ENCODE results near the gene TCF4.
"Not testable (repeated sequence)": the region's sequence is repeated elsewhere in the genome, so short reads cannot be mapped to it uniquely, and the experiment has no call there.

Gene TCF4

DNA sequence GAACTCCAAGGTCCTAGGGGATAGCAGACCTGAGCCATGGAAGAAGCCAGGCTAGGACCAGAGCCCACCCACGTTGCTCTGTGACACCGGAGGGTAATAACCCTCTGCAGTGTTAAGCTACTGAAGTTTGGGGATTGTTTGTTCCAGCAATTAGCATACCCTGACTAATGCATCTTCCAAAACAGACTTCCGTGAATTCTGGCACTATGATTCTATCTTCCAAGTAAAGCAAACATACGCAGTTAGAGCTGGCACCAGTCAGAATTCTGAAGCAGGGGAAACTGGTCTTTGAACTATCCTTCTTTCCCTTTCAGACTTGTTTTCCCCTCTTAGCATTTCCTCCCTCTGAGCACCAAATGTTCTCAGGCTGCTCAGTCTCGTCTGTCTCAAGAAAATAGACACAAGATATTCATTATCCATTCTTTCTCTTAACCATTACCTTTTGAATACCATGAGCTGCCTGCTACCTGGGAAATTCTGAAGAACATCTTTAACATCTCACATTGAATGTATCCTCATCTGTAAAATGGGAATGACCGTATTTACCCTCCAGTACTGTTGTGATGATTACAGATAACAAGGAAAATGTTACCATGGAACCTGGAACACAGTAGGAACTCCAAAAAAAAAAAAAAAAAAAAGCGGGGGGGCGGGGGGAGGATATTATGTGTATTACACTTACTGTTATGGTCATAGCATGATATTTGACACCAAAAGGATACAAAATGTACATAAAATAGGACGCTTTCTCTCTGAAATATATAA, 108.2 kb downstream of the TCF4 start:
- H3K9me3 Mint-ChIP-seq = no peaks in the 10 kb centered on the region
- peaks cover 3% of the 10 kb centered on the region for H3K36me3 Mint-ChIP-seq (ENCODE audit: insufficient read depth)
- DNase-seq (no peak), ATAC-seq (replicated peaks) (no peak)
- no peak overlapping the region for H3K27ac Mint-ChIP-seq
- H3K4me3 Mint-ChIP-seq = no peak overlapping the region
- H3K4me1 Mint-ChIP-seq (ENCODE audit: low read depth in 2 of 2) = peaks cover 8 to 15% of the 10 kb centered on the region in 2 donors
- H3K27me3 Mint-ChIP-seq = no peaks in the 10 kb centered on the region

DNA sequence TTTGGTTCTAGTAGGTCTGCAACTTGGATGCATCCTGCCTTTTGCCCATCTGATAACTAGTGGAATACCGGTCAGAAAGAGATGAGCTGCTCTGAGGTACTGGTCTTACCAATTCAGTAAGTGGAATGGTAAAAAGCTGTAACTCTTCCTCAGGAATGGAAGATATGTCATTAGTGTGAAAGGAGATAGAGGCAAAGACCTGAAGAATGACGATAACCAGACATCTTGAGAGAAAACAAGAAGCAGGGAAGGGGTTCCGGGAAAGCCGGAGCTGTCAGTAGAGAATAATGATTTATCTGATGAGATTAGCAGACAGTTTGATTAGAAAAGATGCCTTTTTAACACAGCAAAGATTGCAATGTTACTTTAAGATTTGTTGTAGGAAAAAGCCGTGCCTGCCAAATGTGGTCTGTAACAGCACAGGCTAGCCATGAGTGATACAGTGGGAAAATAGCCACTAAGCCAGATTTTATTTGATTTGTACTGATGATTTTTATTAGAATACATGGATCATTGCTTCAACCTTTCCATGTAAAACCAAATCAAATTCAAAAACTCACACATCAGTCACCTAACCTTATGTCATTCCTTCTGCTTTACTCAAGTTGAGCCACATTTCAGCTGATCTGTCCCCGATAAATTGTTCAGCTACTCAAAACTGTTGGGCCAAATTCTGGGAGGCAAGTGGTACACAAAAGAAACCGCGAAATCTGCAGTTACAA, 110.0 kb downstream of the TCF4 start:
- ATAC-seq (replicated peaks) (no peak), DNase-seq (no peak)
- Mint-ChIP-seq H3K36me3 (ENCODE audit: insufficient read depth) (peaks cover 3% of the 10 kb centered on the region), H3K9me3 (no peaks in the 10 kb centered on the region), H3K27me3 (no peaks in the 10 kb centered on the region), H3K4me1 (ENCODE audit: low read depth in 2 of 2) (peaks cover 8 to 15% of the 10 kb centered on the region in 2 donors), H3K4me3 (peak overlapping the region; percentile 72 to 78), H3K27ac (peak overlapping the region; percentile 90 to 94)

DNA sequence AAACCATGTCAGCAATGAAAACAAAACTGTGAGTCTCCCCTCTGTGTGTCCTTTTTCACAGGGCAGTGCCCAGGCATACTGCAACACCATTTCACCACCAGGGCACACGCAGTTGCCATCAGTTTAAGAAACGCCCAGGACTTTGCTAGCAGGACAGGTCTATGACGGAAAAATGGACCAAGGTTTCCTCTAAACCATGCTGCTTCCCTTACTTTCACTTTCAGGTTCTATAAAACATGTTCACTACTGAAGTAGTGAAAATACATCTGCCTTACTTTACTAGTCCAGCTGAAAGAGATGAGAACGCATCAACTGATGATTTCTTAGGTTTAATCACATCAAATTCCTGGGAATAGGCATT, 110.5 kb downstream of the TCF4 start:
- H3K27ac Mint-ChIP-seq = peak overlapping the region; percentile 90 to 94
- H3K9me3 Mint-ChIP-seq = no peaks in the 10 kb centered on the region
- peaks cover 3% of the 10 kb centered on the region for H3K36me3 Mint-ChIP-seq (ENCODE audit: insufficient read depth)
- peaks cover 8 to 15% of the 10 kb centered on the region in 2 donors for H3K4me1 Mint-ChIP-seq (ENCODE audit: low read depth in 2 of 2)
- H3K27me3 Mint-ChIP-seq = no peaks in the 10 kb centered on the region
- peak; percentile 72 for ATAC-seq (replicated peaks)
- no peak for DNase-seq
- H3K4me3 Mint-ChIP-seq = peak overlapping the region; percentile 72 to 78

DNA sequence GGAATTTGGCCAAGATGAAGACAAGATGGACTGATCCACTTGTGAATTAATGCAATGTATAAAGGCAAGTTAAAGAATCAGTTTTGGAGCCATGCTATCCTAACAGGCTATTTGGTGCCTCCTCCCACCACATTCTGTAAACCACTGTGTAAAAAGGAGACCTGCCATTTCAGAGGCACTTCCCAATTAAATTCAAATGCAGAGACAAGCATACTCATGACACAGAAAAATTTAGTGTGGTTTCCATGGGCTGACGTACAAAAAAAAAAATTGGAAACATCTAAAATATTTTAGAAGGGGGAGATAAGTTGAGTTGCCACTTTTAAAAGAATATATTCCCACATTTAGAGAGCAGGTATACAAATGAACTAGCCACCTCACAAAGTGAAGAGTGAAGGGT, 112.1 kb downstream of the TCF4 start:
- DNase-seq = no peak
- peaks cover 8 to 15% of the 10 kb centered on the region in 2 donors for H3K4me1 Mint-ChIP-seq (ENCODE audit: low read depth in 2 of 2)
- H3K4me3 Mint-ChIP-seq = no peak overlapping the region
- peaks cover 3% of the 10 kb centered on the region for H3K36me3 Mint-ChIP-seq (ENCODE audit: insufficient read depth)
- no peak overlapping the region for H3K27ac Mint-ChIP-seq
- ATAC-seq (replicated peaks) = no peak
- peaks cover 0 to under 1% of the 10 kb centered on the region in 2 donors for H3K9me3 Mint-ChIP-seq
- no peaks in the 10 kb centered on the region for H3K27me3 Mint-ChIP-seq

DNA sequence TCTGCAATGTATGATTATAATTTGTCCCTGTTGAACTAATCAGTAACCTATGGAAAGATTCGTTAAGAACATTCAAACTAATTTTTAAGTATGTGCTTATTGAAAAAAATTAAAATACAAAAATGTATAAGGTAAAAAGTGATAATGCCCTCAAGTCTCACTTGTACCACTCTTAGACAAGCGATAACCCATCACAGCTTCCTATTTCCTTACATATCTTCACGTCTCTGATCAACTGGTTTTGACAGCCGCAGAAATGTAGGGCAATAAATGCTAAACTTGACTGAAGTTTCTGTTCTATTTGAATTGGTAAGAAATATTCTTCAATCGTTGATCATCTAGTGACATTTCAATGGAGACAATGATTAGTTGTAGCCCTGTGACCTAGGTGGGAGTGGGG, 112.5 kb downstream of the TCF4 start:
- H3K9me3 Mint-ChIP-seq = peaks cover 0 to 2% of the 10 kb centered on the region in 2 donors
- no peaks in the 10 kb centered on the region for H3K27me3 Mint-ChIP-seq
- H3K36me3 Mint-ChIP-seq (ENCODE audit: insufficient read depth) = peaks cover 3% of the 10 kb centered on the region
- H3K4me1 Mint-ChIP-seq (ENCODE audit: low read depth in 2 of 2) = peaks cover 8 to 15% of the 10 kb centered on the region in 2 donors
- DNase-seq = no peak
- ATAC-seq (replicated peaks) = no peak
- H3K27ac Mint-ChIP-seq = no peak overlapping the region
- no peak overlapping the region for H3K4me3 Mint-ChIP-seq

DNA sequence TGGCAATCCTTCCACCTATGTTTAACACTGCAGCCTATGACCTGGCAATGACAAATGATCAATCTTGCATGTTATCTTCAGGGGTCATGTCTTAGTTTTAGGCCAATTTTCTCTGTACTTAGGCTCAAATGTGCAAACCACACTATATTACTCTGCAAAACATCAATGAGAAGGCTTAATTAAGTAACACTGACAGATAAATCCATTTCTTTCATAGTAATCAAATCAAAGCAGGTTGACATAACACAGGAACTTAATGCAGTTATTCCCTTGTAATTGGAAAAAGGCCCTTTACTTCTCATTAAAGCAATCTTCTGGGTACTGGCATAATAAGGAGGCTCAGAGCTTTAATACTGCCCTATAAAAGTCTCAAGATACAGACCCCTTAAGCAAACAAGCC, 114.4 kb downstream of the TCF4 start:
- Mint-ChIP-seq H3K27ac (no peak overlapping the region), H3K4me1 (ENCODE audit: low read depth in 2 of 2) (peaks cover 6 to 15% of the 10 kb centered on the region in 2 donors), H3K9me3 (peaks cover 0 to 2% of the 10 kb centered on the region in 2 donors), H3K4me3 (no peak overlapping the region), H3K27me3 (no peaks in the 10 kb centered on the region), H3K36me3 (ENCODE audit: insufficient read depth) (peaks cover 3% of the 10 kb centered on the region)
- no peak for DNase-seq
- ATAC-seq (replicated peaks) = no peak

DNA sequence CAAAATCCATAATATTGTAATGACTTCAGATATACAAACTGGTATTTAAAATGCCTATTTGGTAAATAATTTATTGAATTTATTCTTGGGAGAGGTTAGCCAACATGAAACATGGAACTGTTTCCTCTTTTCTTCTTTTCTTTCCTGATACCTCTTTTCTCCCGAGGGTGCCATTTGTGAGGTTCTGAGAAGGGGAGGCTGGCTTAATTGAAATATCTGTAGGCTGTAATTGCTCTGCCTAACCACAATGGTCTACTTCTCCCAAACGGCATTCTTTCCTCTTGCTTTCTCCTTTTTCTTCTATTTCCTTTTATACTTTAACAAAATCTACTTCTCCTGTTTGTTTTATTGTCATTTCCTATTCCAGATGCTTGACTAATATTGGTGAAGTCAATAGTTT, 114.9 kb downstream of the TCF4 start:
- Mint-ChIP-seq H3K4me1 (ENCODE audit: low read depth in 2 of 2) (peaks cover 4 to 12% of the 10 kb centered on the region in 2 donors), H3K9me3 (peaks cover 0 to 2% of the 10 kb centered on the region in 2 donors), H3K36me3 (ENCODE audit: insufficient read depth) (peaks cover 3% of the 10 kb centered on the region), H3K27ac (no peak overlapping the region), H3K4me3 (no peak overlapping the region), H3K27me3 (peaks cover 0 to under 1% of the 10 kb centered on the region in 2 donors)
- DNase-seq (no peak), ATAC-seq (replicated peaks) (no peak)

DNA sequence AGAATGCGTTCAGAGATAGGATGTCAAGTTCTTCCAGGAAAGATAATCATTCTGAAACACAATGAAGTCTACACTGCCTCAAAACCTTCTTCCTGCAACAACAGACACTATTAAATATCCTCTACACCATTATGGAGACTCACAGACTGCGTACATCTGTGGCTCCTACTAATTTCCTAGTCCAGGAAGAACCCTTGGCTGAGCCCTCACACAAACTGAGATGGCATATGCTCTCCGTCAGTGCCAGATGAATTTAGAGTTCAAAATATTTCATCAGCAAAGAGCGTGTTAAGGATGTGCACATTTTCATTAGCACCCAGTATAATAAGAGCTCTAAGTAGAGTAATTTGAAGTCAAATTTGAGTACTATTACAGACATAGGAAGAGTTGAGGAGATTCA, 117.2 kb downstream of the TCF4 start:
- DNase-seq (no peak), ATAC-seq (replicated peaks) (no peak)
- Mint-ChIP-seq H3K27me3 (peaks cover 0 to 8% of the 10 kb centered on the region in 2 donors), H3K9me3 (peaks cover 0 to 2% of the 10 kb centered on the region in 2 donors), H3K4me1 (ENCODE audit: low read depth in 2 of 2) (peaks cover 0 to 3% of the 10 kb centered on the region in 2 donors), H3K4me3 (no peak overlapping the region), H3K36me3 (ENCODE audit: insufficient read depth) (no peaks in the 10 kb centered on the region), H3K27ac (peak overlapping the region in 1 of 2 donors; percentile 36)

DNA sequence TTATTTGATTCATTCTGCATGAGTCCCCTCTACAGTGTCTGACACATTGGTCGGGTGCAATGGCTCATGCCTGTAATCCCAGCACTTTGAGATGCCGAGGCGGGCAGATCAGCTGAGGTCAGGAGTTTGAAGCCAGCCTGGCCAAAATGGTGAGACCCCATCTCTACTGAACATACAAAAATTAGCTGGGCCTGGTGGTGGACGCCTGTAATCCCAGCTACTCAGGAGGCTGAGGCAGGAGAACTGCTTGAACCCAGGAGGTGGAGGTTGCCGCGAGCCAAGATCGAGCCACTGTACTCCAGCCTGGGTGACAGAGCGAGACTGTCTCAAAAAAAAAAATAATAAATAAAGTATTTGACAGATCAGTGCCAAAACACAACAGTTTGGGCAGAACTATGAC, 118.9 kb downstream of the TCF4 start:
- H3K36me3 Mint-ChIP-seq (ENCODE audit: insufficient read depth); H3K27me3 Mint-ChIP-seq; H3K27ac Mint-ChIP-seq; DNase-seq; H3K4me1 Mint-ChIP-seq (ENCODE audit: low read depth in 2 of 2); H3K9me3 Mint-ChIP-seq; H3K4me3 Mint-ChIP-seq; ATAC-seq (replicated peaks): not testable (repeated sequence)

DNA sequence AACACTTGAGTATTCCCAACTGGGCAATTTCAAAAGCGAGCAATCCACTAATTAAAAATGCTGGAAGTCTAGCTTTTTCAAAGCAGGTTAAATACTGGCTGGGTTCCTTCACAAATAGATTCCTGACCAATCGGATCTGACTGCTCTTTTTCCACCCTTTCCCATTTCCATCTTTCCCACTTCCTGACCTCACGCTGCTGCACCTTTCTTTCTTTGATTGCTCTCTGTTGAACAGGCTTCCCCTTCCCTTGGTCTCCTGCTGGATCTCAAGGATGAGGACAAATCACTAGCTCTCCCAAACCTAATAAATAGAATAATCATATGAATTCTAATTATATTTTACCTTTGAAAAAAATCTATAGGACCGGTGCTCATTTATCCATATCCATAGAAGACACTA, 121.2 kb downstream of the TCF4 start:
- H3K27ac Mint-ChIP-seq = no peak overlapping the region
- ATAC-seq (replicated peaks) (no peak), DNase-seq (no peak)
- H3K4me3 Mint-ChIP-seq = no peak overlapping the region
- H3K27me3 Mint-ChIP-seq = peaks cover 0 to 8% of the 10 kb centered on the region in 2 donors
- H3K4me1 Mint-ChIP-seq (ENCODE audit: low read depth in 2 of 2) = peaks cover 0 to 3% of the 10 kb centered on the region in 2 donors
- H3K9me3 Mint-ChIP-seq = peaks cover 0 to 4% of the 10 kb centered on the region in 2 donors
- H3K36me3 Mint-ChIP-seq (ENCODE audit: insufficient read depth) = no peaks in the 10 kb centered on the region

DNA sequence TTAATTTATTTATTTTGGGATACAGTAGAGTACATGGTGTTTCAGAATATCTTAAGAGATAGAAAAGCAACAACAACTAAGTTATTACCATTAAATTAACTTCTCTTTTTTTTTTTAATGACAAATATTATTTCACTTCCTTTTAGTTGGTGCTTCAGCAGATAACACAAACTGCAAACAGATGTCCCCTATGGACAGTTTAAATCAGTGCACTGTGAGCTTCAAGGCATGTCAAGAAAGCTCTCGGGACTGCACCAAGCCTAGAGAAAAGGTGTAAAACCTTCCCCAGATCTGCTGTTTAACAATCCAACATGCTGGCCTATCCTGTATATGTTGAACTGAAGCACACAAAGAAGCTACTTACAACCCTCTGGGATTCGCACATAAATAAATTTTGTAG, 122.7 kb downstream of the TCF4 start:
- H3K4me1 Mint-ChIP-seq (ENCODE audit: low read depth in 2 of 2) = peaks cover 0 to 3% of the 10 kb centered on the region in 2 donors
- peaks cover 0 to 8% of the 10 kb centered on the region in 2 donors for H3K27me3 Mint-ChIP-seq
- H3K36me3 Mint-ChIP-seq (ENCODE audit: insufficient read depth) = no peaks in the 10 kb centered on the region
- DNase-seq (no peak), ATAC-seq (replicated peaks) (no peak)
- H3K9me3 Mint-ChIP-seq = peaks cover 0 to 2% of the 10 kb centered on the region in 2 donors
- no peak overlapping the region for H3K27ac Mint-ChIP-seq
- no peak overlapping the region for H3K4me3 Mint-ChIP-seq

DNA sequence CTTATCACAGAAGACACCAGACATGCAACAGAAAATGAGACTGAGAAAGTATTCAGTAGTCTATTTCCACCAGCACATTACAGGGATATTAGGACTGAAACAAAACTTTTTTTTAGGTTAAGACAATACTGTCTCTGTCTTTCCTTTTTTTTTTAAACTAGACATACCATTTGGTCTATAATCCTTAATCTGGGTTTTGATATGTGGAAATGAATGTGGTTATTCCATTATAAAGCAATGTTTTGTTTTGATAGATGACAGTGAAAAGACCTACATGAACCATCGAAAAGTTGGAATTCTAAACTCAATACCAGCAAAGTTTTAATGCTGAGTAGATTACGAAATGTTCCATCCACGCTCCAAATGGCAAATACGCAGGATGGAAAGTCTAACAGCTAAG, 123.4 kb downstream of the TCF4 start:
- no peak for ATAC-seq (replicated peaks)
- H3K9me3 Mint-ChIP-seq = peaks cover 0 to 2% of the 10 kb centered on the region in 2 donors
- no peak overlapping the region for H3K4me3 Mint-ChIP-seq
- peaks cover 0 to 3% of the 10 kb centered on the region in 2 donors for H3K4me1 Mint-ChIP-seq (ENCODE audit: low read depth in 2 of 2)
- H3K36me3 Mint-ChIP-seq (ENCODE audit: insufficient read depth) = no peaks in the 10 kb centered on the region
- H3K27ac Mint-ChIP-seq = no peak overlapping the region
- no peak for DNase-seq
- peaks cover 0 to 8% of the 10 kb centered on the region in 2 donors for H3K27me3 Mint-ChIP-seq

DNA sequence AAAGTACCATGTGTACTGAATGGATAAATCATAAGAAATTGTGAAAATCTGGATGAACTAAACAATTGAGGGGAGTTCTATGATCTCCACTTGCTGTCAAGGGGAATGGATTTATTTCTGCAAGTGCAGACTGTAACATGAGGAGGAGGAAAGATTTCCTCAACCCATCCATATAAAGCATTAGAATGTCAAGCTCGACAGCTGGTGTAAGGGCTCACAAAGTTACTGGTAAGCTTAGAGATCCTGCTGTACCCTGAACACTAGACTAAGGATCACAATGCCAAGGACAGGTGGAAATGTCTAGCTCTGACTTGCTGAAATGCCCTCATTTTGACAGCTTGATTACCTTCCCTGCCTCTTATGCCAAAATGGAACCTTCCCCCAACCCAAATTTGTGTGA, 125.3 kb downstream of the TCF4 start:
- no peak overlapping the region for H3K27ac Mint-ChIP-seq
- H3K4me3 Mint-ChIP-seq = no peak overlapping the region
- ATAC-seq (replicated peaks) (no peak), DNase-seq (no peak)
- no peaks in the 10 kb centered on the region for H3K36me3 Mint-ChIP-seq (ENCODE audit: insufficient read depth)
- peaks cover 0 to 2% of the 10 kb centered on the region in 2 donors for H3K9me3 Mint-ChIP-seq
- H3K27me3 Mint-ChIP-seq = peaks cover 0 to 3% of the 10 kb centered on the region in 2 donors
- H3K4me1 Mint-ChIP-seq (ENCODE audit: low read depth in 2 of 2) = peaks cover 0 to 3% of the 10 kb centered on the region in 2 donors

DNA sequence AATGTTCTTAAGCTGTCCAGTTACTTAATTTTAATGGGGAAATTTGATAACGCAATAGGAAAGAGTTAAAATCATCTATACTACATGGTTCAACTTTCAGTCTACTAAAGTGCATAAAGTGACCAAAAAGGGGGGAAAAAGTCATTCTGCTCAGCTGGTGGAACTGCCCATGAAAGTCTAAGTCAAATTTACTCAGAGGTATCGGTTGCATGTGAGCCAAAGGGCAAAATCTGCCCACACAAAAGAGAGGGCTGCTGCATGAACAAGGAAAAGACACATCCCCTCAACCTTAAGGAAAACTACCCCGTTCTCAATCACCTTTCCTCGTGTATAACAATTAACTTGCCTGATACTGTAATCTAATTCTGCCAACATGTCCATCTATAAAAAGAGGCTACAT, 126.1 kb downstream of the TCF4 start:
- H3K36me3 Mint-ChIP-seq (ENCODE audit: insufficient read depth) = no peaks in the 10 kb centered on the region
- DNase-seq (no peak), ATAC-seq (replicated peaks) (no peak)
- no peaks in the 10 kb centered on the region for H3K4me1 Mint-ChIP-seq (ENCODE audit: low read depth in 2 of 2)
- H3K27me3 Mint-ChIP-seq = no peaks in the 10 kb centered on the region
- peaks cover 0 to 2% of the 10 kb centered on the region in 2 donors for H3K9me3 Mint-ChIP-seq
- H3K27ac Mint-ChIP-seq = no peak overlapping the region
- no peak overlapping the region for H3K4me3 Mint-ChIP-seq
